ENCODE measurements around the gene CPED1.
A peak's percentile ranks its signal among the peaks of the same experiment; 100 is the strongest.
"Not testable (repeated sequence)": the region's sequence is repeated elsewhere in the genome, so short reads cannot be mapped to it uniquely, and the experiment has no call there.

Gene CPED1

GRCh38 chr7:121020989-121021969 lies 32.8 kb downstream of the CPED1 start:
- DNase-seq, result no peak

DNA sequence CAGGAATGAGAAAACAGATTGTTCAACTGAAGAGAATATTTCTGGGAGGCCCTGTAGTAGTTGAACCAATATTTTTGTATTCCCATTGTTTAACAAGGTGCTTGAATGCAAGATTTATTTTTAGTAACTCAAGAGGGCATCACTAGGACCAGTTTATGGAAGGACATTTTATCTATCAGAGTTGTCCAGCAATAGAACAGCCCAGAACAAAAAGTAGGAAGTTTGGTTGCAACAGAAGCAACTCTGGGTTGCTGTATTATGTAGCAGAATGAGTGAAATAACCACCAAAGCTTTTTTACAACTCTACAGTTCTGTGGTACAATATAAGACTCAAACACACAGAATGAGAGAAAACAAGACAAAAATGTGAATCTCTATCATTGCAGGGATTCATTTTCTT lies 34.7 kb downstream of the CPED1 start:
- no peak for DNase-seq

DNA sequence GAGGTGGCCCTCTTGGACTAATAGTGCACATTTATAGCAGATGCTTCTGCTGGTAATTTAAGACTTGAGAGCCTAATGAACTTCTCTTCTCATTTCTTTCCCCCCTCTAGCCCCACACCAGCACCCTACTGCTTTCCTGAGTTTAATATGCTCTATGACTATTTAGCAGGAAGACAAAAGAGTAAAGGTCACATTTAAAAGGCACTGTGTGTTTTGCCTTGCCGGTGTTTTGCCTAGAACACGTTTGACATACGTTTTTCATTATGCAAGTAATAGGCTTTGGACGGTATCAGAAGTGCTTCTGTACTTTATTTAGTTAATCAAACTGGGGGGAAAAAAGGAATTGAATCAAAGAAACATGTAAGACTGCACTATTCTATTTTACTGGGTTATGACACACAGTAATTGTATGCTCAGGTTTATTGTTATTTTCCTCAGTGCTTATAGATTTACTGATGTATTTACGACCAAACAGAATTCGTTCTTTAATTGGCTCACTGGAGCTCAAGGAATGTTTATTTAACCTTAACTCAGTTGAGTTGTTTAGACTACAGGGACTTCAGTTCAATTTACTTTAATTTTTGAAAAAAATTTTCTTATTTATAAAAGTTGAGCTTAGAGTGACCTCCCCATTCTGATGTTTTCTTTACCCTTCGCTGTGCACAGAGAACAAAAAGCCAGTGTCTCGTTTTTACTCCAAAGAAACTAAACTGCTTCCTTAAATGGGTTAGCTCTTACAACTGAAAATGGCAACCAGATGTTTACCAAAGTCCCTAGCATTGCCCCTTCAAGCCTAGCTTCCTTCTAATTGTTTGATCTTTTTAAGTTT lies 35.4 kb downstream of the CPED1 start:
- DNase-seq, result no peak

- DNase-seq, result no peak
These were observed 36.1 kb downstream of the CPED1 start for GRCh38 chr7:121024611-121025010.

- no peak for DNase-seq
These were observed 37.6 kb downstream of the CPED1 start for GRCh38 chr7:121026159-121026558.

GRCh38 chr7:121026577-121027111 lies 38.1 kb downstream of the CPED1 start:
- no peak for DNase-seq

DNA sequence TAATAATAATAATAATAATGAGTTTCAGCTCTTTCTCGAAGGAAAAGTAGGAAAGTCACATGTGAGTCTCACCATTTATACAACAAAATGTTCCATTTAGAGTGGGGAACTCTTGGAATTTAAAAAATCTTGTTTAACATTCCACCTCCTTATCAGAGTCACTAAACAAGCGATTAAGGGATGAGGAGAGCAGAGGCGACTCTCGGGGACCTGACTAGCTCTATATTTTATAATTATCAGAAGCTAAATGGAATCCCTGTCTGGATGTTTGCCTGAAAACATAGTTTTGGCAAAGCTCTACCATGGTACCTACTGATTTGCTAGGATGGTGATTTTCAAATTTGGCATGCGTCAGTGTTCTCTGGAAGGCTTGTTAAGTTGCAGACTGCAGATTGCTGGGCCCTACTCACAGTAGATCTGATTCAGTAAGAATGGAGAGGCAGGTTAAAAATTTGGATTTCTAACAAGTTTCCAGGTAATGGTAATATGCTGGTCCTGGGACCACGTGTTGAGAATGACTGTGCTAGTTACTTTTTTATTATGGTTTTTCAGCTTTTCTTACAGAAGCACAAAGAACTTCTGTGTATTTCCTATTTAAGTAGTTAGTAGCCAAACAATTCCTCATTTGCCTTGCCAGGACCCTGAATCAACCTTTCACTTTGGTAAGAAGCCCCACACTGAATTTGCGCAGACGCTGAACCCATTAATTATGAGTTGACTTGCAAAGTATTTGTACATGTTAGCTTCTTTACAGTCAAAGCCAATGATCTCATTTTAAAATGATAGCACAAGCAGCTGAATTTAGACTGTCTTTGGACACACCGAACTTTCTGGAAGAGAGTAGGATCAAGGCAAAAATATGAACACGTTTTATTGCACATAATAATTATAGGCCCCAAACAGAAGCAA lies 39.5 kb downstream of the CPED1 start:
- DNase-seq, result no peak

GRCh38 chr7:121029302-121029701 lies 40.8 kb downstream of the CPED1 start:
- no peak for DNase-seq

DNA sequence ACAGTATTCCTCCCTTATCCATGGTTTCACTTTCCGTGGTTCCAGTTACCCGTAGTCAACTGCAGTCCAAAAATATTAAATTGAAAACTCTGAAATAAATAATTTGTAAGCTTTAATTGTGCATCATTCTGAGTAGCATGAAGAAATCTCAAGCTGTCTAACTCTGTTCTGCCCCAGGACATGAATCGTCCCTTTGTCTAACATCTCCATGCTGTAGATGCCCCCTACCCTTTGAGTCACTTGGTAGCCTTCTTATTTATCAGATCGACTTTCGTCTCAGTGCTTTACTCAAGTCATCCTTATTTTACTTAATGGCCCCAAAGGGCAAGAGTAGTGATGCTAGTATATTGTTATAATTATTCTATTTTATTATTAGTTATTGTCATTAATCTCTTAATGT lies 41.8 kb downstream of the CPED1 start:
- no peak for DNase-seq

GRCh38 chr7:121032645-121033460 lies 44.3 kb downstream of the CPED1 start:
- peak; percentile 53 for DNase-seq

- no peak for DNase-seq
These were observed 46.4 kb downstream of the CPED1 start for GRCh38 chr7:121034929-121035328.

DNA sequence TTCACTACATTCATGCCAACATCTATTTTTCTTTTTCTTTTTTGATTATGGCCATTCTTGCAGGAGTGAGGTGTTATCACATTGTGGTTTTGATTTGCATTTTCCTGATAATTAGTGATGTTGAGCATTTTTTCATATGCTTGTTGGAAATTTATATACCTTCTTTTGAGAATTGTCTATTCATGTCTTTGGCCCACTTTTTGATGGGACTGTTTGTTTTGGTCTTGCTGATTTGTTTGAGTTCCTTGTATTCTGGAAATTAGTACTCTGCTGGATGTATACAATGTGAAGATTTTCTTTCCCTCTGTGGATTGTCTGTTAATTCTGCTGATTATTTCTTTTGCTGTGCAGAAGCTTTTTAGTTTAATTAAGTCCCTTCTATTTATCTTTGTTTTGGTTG lies 48.3 kb downstream of the CPED1 start:
- DNase-seq, result not testable (repeated sequence)

DNA sequence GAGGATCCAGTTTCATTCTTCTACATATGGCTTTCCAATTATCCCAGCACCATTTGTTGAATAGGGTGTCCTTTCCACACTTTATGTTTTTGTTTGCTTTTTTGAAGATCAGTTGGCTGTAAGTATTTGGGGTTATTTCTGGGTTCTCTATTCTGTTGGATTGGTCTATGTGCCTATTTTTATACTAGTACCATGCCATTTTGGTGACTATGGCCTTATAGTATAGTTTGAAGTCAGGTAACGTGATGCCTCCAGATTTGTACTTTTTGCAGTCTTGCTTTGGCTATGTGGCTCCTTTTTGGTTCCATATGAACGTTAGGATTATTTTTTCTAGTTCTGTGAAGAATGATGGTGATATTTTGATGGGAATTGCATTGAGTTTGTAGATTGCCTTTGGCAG lies 48.8 kb downstream of the CPED1 start:
- not testable (repeated sequence) for DNase-seq

DNA sequence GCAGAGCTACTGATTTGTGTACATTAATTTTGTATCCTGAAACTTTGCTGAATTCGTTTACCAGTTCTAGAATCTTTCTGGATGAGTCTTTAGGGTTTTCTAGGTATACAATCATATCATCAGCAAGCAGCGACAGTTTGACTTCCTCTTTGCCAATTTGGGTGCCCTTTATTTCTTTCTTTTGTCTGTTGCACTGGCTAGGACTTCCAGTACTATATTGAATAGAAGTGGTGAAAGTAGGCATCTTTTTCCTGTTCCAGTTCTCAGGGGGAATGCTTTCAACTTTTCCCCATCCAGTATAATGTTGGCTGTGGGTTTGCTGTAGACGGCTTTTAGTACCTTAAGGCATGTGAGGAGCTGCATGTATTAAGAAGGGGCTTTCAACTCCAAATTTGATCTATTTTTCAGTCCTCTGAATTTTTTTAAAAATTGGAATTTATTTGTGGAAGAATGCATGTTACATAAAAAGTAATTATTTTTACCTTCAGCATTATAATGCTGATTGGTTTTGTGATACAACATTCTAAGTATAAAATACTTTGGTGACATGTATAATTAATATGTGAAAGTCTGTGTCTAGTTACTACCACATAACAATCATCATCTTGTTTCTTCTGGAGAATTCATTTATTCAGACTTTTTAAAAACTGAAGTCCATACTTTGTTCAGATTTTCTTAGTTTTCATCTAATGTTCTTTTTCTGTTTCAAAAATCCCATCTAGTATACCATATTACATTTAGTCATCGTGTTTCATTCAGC lies 49.6 kb downstream of the CPED1 start:
- DNase-seq, result no peak

GRCh38 chr7:121038717-121039509 lies 50.4 kb downstream of the CPED1 start:
- DNase-seq, result no peak

DNA sequence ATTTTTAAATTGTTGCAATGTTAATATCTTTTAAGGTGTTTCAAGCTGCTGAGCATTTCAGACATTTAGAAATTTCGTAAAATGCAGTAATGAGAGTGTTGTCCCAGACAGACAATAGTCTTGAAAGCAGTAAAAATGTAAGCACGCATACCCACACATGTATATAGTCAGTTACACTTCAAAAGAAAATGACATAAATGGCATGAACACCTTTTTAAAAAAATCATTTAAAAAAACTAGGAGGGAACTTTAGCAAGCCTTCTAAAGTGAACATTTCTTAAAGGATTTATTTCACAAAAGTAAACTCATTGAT lies 51.0 kb downstream of the CPED1 start:
- DNase-seq, result no peak

DNA sequence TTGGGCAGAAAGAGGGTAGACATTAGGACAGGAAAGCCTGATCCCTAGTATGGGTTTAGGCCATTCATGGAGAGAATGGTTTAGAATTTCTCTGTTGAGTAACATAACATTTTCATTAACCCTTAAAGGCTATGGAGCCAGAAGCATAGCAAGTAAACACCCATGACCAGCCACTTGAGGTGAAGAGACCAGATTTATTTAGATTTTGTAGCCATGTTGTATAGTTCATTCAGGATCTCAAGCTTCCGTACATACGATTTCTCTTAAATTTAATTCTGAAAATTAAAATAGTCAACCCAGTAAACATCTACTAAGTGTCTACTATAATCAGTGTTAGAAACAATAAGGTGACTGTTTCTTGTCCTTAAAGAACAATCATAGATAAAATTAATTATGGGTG lies 51.5 kb downstream of the CPED1 start:
- no peak for DNase-seq

GRCh38 chr7:121041516-121042148 lies 53.1 kb downstream of the CPED1 start:
- DNase-seq, result peak; percentile 12

DNA sequence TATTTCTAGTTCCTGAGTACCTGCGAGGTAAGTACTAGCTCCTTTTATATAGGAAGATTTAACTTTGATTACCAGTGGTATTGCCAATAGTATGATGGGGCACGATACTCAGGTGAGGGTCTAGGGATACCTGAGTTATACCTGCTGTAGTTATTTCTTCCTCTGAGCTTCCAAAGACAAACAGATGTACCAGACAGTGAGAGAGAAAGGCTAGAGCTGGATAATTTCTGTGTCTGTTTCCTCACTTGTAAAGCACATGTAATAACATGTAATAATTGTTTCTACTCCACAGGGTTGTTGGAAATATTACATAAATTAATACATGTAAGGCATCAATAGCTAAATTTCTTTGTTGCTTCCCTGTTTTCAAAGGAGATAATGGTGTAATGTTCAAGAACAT lies 53.7 kb downstream of the CPED1 start:
- DNase-seq, result no peak

DNA sequence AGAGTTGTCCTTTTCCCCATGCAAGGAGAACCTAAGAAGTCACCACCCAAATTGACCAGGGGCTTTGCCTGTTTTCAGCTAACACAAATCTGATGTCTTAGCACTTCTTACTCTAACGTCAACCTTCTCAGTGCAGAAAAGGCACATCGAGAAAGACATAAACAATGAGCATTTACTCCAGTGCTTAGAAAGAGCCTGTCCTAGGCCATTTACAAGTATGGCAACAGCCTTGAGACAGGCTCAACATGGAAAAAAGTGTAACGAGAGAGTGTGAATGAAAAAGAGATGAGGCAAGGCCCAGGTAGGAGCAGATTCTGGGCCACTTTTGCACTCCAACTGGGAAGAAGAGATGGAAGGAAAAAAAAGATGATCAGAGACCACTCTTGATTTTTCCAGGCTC lies 54.4 kb downstream of the CPED1 start:
- no peak for DNase-seq
